ENCODE measurements around the gene COL11A2.
A peak's percentile ranks its signal among the peaks of the same experiment; 100 is the strongest.

COL11A2 gene

DNA sequence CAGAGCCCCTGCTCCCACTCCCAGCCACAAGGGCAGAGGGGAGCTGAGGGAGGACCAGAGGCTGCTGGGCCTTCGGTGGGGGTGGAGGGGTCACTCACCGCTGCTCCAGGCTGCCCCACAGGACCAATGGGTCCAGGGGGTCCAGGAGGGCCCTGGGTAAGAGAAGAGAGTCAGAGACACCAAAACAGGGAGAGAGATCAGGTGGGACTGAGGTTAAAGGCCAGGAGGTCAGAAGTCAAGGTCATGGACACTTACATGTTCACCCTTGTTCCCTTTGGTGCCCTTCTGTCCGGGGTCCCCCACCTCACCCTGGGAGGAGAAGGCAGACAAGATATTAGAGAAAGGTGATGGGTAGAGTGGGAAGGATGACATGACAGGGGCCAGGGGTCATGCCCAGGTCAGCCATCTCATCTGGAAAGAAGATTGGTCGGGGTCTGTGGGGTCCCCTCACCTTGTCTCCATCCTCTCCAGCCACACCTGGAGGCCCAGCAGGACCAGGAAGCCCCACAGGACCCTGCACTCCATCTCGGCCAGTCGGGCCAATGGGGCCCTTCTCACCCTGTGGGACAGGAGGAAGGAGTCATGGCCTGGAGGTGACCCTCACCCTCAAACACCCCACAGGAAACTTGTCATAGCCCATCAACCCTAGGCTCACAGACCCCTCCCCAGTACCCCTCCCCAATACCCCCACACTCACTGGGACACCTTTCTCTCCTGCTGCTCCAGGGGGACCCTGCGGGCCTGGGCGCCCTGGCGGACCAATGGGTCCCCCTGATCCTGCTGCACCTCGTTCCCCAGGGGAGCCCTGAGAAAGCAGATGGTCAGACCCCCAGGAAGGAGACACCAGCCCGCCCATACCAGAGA, 21.0 kb downstream of the COL11A2 start:
- no peak for DNase-seq

DNA sequence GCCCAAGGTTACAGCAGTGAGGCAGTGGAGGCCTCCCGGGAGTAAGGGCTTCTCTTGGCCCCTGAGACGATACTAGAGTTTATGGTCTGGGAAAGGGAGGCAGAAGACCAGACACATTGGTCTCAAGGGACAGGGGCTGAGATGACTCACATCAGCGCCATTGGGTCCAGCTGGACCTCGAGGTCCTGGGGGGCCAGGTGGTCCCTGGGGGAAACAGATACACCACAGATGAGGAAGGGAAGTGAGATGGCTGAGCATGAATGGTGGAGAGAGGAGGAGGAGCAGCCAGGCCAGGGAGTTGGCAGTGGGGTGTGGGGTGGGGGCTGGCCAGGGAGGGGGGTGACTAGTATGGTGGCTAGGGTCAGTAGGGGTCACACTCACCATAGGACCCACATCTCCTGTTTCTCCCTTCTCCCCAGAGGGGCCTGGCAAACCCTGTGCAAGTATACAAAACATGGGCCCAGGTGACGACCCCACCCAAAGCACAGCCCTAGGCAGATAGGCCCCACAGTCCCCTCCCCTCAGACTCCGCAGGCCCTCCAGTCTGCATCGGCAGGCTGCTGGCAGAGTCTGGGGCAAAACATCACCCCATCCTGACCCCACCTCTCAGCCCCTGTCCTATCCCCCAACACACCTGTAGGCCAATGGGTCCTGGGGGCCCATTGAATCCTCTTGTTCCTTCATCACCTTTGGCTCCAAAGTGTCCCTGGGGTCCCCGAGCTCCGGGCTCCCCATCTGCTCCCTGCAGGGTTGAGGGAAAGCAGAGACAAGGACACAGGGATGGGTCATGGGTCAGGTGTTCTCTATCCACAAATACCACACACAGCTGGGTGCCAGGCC, 21.9 kb downstream of the COL11A2 start:
- DNase-seq: no peak

DNA sequence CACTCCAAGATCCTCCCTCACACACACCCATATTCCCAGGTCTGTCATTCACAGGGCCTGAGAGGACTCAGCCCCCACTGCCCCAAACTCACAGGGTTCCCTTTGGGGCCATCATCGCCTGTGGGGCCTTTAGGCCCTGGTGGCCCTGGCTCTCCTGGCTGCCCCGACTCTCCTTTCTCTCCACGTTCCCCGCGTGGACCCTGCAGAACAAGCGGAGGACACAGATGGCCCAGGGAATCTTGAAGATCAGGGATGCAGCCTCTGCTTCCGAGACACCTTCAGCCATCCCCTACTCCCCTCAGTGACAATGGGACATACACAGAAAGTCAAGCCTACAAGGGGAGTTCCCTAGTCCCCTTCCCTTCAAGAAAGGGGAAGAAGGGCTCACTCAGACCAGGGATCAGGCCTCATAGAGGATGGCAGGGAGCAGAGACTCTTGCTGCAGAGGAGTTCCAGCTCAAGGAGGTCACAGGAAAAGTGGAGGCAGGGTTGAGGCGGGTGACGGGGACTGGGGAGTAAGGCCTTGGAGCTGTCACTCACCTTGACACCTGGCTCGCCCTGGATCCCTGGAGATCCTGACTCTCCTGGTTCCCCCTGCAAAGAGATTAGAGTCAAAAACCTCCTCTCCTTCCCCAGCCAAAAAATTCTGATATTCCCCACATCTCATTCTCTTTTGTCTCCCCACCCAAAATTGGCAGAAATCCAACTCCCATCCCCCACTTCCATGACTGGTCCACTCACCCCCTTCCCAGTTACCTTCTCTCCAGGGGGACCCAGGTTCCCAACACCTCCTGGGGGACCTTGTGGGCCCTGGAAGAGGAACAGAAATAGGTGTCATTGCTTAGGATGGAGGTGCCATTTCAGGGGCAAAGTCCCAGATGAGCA, 22.7 kb downstream of the COL11A2 start:
- no peak for DNase-seq

DNA sequence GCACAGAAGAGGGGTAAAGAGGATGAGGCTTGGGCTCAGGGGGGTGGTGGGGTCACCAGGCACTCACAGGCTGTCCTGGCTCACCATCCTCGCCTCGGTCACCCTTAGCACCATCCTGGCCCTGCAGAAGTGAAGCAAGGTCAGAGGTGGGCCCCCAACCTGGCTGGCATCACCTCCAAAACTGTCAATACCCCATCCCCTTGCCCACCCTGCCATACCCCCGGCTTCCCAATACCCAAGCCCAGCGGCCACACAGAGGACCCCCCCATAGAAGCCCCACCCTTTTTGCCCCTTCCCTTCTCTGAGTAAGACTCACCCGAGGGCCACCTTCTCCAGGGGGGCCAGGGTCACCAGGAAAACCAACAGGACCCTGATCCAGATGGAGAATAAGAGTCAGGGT, 23.6 kb downstream of the COL11A2 start:
- DNase-seq: no peak

DNA sequence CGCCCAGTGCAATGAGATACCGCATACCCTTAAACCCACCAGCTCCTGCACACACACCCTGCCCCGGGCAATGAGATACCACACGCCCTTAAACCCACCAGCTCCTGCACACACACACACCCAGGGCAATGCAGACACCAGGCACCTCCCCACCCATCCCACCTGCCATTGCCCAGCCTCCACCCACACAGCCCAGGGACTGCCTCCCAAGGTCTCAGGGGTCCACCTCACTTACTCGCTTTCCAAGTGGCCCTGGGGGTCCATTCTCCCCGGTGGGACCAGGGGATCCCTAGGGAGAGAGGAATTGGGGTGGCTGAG, 24.0 kb downstream of the COL11A2 start:
- no peak for DNase-seq

DNA sequence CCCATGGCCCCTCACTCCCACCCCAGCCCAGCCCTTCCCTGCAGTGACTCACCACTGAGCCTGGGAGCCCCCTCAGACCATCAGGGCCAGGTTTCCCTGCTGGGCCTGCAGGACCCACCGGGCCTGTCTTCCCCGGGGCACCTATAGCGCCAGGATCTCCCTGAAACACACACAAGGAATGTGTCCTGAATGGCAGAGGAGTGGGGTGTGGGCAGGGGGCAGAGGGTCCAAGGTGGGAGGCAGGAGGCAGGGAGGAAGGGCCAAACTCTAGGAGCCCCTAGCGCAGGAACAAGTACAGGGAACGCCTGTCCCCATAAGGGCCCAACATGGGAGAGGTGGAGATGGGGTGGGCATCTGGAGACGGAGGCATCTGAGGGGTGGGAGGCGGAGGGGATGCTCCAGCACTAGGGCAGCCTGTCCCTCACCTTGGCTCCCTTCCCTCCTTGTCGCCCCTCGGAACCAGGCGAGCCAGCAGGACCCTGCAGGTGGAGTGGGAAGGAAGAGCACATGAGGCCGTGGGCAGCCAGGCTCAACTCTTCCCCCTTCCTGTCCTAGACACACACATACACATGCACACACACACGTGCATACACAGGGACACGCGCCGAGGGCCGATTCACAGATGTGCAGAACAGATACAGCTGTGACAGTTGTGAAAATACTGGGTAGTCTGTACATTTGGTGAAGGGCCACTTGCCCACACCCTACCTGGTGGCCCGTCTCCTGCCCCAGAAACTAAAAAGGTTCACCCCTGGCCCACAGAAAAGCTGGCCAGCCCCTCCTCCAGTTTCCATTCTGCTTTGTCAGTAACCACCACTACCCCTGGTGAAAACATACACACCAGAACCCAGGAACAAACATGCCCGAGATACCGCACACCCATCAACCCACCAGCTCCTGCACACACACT, 24.6 kb downstream of the COL11A2 start:
- no peak for DNase-seq

DNA sequence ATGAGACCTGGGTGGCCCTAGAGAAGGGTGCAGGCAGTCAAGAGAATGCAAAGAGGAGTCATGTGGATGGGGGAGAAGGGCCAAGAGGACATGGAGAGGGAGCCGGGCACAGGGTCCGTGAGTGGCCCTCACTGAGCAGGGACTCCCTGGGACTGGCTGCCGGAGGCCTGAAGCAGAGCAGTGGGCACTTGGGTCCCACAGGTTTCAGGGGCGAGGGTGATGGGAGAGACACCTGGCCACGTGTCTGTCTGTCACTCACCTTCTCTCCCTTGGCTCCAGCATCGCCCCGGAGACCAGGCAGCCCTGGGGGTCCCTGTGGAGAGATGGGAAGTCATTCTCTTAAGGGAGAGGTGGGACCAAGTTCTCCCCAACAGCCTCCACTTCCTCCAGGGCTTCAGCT, 25.5 kb downstream of the COL11A2 start:
- DNase-seq: no peak

DNA sequence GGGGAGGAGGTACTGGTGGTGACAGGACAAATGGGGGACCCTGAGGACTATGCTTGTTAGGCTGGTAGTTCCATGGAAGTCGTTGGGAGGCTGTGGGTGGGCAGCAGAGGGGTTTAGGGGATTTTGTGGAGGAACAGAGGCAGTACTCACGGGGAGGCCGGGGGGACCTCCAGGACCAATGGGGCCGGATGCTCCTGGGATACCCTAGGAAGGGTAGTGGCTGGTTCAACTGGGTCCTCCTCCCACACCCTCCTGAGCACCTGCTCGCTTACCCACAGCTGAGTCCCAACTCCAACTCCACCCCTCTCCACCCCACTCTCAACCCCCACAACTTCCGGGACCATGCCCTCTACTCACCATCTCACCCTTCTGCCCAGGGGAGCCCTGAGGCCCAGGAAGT, 25.9 kb downstream of the COL11A2 start:
- no peak for DNase-seq

DNA sequence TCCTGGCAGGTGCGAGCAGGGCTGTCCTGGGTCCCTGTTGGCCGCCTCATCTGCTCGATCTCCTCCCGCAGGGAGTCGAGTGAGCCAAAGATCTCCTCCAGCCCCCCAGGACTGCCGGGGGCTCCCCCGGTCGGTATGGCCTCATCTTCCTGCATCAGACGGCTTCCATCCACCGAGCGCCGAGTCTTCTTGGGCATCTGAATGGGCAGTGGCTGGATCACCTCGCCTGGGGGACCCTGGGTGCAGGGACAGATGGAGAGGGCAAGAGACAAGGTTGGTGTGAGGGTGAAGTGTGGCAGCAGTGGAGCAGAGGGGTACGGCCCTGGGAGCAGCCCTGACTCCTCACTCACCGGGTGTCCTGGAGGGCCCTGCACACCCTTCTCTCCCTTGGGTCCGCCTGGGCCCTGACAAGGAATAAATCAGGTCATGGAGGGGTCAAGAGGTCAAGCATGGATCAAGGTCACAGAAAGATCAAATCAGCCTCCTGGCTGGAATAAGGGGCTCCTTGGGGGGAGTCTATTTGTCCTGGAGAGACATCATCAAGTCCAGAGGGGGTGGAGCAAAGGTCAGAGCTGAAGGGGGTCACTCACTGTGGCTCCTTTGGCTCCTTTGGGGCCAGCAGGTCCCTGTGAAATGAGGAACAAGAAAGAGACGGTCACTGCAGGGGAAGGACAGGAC, 26.5 kb downstream of the COL11A2 start:
- no peak for DNase-seq

DNA sequence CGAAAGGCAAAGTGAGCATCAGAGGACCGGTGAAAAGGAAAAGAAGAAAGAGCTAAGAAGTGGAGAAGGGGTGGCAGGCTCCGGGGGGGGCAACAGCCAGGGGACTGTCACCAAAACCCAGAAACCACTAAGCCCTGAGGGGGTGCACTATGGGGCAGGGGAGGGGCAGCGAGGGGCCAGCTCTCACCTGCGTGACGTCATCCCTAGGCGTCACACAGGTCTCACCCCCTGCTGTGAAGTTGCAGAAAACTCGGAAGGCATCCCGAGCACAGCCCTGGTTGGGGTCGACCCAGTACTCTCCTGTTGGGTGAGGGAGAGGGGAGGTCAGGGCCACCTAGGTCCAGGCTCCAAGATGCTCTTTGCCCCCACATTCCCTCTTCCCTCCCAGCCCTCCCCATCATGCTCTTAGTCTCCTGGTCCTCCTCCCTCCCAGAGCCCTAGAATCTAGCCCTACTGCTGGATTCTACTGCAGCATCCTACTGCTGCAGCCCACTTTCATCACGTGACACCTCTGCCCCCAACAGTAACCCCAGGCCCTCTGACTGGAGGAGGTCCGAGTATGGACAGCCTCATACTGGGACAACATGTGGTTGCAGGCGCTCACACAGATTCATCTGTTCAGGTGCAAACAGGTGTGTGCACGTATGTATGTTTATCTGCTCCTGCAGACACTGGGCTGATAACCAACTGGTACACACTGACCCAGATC, 27.4 kb downstream of the COL11A2 start:
- no peak for DNase-seq

DNA sequence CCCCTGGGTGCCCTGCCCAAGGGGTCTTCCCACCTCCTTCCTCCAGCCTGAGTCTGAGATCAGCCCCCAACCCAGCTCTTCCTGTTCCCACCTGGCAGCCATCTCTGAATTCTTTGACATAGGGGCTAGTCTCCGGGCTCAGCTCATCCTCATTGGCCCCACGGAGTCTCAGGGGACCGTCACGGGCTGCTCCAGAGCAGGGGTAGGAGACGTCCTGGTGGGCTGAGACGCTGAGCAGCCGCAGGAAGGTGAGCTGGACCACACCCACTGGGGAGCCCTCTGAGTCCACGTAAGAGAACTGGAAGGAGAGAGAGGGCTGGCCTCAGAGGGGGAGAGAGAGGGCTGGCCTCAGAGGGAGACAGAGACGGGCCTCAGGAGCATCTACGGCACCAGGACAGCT, 28.1 kb downstream of the COL11A2 start:
- no peak for DNase-seq

DNA sequence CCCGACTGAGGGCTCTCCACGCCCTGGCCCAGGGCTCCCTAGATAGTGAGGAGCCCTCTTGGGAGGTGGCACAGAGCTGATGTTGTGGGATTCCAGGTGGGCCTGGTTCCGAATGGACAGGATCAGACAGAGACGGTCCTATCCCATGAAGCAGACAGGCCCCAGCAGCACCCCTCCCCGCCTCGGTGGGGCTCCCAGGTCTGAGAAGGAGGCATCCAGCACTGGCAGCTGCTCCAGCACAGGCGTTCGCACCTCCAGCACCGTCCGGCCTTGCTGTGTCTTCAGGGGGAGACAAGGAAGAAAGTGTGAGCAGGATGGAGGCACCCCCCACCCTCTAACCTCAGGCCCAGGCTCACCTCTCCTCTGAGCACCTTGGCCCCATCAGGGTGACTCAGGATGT, 28.7 kb downstream of the COL11A2 start:
- DNase-seq: no peak

DNA sequence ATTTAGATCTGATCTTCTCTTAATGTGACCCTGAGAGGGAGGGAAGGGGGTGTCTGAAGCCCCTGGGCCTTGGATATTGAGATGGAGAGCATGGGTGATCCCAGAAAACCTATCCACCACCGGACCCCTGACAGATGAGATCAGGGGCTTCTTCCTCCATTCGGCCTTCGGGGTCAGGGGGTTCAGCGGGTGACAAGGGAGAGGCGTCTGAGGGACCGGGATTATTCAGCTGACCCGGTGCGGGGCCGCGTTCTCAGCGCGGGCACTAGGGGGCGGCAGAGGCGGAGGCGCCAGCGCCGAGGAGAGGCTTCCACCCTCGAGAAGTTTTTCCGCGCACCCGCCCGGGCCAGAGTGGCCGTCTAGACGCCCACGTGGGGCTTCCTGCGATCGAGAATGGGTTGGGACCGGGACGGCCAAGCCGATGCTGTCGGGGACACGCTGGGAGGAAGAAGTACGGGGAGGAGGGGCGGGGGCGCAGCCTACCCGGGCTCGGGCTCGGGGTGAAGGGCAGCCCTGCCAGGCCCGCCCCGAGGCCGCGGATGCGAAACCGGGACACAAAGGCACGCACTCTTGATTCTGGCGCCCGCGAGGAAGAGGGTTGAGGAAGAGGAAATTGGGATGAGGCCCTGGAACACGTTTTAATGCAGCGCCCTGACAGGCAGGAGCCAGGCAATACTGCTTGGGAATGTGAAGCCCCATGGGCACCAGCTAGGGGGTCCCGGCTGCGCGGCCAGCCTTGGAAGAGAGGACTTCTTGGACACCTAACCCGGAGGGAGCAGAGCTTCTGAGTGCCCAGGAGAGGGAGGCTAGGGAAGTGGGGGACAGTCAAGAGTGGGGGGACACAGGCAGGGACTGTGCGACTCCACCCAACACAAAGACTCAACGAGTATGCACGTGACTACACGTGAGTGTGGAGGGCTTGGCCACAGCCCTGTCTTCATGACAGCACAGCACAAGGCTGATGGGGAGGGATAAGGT, 30.6 kb downstream of the COL11A2 start:
- peak; percentile 52 for DNase-seq

DNA sequence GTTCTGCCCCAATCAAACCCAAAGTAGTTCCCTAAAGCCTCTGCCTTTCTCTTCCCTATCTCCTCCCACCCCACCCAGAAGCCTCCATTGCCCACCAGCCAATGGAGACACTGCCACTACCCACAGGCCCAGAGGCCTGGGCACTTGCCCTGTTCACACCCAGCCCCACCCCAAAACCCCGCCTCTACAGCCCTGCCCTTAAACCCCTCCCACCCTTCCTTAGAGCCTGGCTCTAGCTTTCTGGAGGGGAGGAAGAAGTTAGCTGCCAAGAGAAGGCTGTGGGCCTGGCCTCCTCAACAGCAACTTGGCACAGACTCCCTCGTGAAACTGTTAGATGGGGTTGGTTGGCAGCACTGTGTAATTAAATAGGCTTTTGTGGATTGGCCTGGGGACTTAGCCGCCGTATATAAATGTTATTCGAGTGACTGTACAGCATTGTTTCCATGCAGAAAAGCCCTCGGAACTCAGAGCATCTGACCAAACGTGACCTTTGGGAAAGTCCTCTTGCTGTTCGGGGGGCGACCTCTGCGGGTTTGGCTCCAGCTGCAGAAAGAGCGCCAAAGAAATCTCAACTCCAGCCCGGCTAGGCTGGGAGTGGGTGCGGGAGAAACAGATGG, 31.4 kb downstream of the COL11A2 start:
- DNase-seq: no peak

DNA sequence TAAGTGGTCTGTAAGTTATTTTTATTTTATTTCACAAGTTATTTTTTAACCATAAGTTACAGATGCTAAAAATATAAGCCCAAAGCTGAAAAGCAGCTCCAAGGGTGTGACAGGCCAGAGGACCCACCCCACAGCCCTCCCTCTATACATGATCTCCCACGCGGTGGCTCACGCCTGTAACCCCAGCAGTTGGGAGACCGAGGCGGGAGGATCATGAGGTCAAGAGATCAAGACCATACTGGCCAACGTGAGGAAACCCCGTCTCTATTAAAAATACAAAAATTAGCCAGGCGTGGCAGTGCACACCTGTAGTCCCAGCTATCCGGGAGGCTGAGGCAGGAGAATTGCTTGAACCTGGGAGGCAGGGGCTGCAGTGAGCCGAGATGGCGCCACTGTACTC, 32.2 kb downstream of the COL11A2 start:
- DNase-seq: no peak

DNA sequence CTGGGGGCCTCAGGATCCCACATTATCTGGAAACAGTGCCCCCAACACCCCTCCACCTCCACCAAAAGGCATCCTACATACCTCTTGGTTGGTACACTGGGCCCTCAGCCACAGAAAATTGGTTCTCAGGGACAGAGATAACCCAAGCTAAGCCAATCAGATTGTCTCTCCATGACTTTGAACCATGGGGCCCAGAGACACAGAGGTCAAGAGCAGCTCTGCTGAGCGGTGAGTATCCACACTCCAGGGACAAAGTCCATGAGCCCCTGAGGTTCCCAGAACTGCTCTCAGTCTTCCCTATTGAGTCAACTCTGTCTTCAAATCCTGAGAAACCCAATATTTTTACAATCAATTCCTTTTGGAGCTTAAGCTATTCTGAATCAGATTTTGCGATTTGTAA, 35.3 kb downstream of the COL11A2 start:
- DNase-seq: no peak

DNA sequence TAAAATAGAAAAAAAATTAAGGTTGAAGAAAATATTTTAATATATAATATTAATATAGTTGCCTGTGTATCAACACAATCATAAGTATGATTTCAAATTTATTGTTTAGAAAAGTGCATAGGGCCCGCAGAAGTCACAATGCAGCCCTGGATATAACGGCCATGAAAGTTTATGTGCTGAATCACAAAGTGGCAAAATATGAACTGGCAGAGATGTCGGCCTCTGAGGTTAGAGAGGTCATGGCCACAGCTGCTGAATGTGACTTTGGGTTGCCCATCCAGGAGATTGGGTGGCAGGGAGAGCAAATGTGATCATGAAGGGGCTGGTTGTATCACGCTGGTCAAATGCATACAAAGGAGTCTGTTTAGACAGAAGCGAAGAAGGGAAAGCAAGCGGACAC, 35.7 kb downstream of the COL11A2 start:
- DNase-seq: no peak

DNA sequence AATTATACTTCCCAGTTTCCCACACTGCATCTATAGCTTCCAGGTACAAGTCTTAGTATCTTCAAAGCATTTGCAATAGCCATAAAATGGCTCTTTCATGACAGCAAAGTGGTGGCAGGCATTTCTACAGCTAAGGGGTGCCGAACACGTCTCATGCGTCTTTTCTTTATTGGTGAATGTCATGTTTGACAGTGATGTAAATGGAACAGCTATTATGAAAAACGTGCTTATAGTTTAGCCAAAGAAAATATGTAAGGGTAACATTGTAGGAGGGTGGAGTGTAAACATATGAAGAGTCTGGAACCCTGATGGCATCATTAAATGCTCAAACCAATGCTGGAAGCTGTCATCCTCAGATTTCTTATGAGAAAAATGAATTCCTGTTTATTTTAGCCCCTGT, 37.9 kb downstream of the COL11A2 start:
- no peak for DNase-seq

DNA sequence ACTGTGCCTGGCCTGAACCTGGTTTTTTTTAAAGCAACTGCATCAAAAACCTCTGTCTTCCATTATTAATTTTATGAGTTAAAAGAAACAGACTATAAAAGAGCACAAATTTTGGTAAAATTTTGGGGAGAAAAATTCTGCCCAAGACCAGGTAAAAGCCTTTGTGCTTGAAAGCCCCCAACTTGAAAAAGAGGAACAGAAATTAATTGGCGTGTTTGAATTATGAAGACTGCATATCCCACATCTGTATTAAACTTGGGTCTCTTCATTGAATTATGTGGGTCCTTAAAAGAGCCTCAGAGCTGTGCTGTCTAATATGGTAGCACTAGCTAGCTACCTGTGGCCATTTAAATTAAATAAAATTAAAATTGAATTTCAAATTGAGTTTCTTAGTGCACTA, 41.2 kb downstream of the COL11A2 start:
- no peak for DNase-seq
